ENCODE results near the gene NT5M.

NT5M gene

GRCh38 chr17:17343896-17344506 lies 40.8 kb downstream of the NT5M start:
- no peak for DNase-seq (ENCODE audit: low spot score)

- no peak for DNase-seq (ENCODE audit: low spot score)
Measured at GRCh38 chr17:17344507-17345293, 41.5 kb downstream of the NT5M start.

- no peak for DNase-seq (ENCODE audit: low spot score)
Measured at GRCh38 chr17:17345294-17345597, 42.1 kb downstream of the NT5M start.

GRCh38 chr17:17345686-17346427 lies 42.7 kb downstream of the NT5M start:
- DNase-seq (ENCODE audit: low spot score), result no peak

GRCh38 chr17:17346428-17347233 lies 43.5 kb downstream of the NT5M start:
- no peak for DNase-seq (ENCODE audit: low spot score)

- no peak for DNase-seq (ENCODE audit: low spot score)
Measured at GRCh38 chr17:17347234-17347955, 44.2 kb downstream of the NT5M start.

GRCh38 chr17:17347956-17348871 lies 45.0 kb downstream of the NT5M start:
- DNase-seq (ENCODE audit: low spot score), result no peak

GRCh38 chr17:17348872-17349723 lies 45.9 kb downstream of the NT5M start:
- no peak for DNase-seq (ENCODE audit: low spot score)

- DNase-seq (ENCODE audit: low spot score), result no peak
Measured at GRCh38 chr17:17349724-17350106, 46.5 kb downstream of the NT5M start.

GRCh38 chr17:17350491-17351355 lies 47.5 kb downstream of the NT5M start:
- no peak for DNase-seq (ENCODE audit: low spot score)

- no peak for DNase-seq (ENCODE audit: low spot score)
Measured at GRCh38 chr17:17351356-17351891, 48.3 kb downstream of the NT5M start.

- no peak for DNase-seq (ENCODE audit: low spot score)
Measured at GRCh38 chr17:17351901-17352781, 49.0 kb downstream of the NT5M start.

GRCh38 chr17:17352836-17353624 lies 49.9 kb downstream of the NT5M start:
- DNase-seq (ENCODE audit: low spot score), result no peak

GRCh38 chr17:17353625-17354484 lies 50.7 kb downstream of the NT5M start:
- no peak for DNase-seq (ENCODE audit: low spot score)

- DNase-seq (ENCODE audit: low spot score), result peak; percentile 62
Measured at GRCh38 chr17:17354560-17355349, 51.6 kb downstream of the NT5M start.

Measured in LoVo (cell line).